Right lobe of liver (tissue), 4 donors: ENCODE data around the gene RALGAPA2.

Experiments
- POLR2A ChIP-seq: fragments of 450-650 bp; IDR thresholded peaks from one replicate; pipeline ENCODE4 v1.6.1; 2017; ENCODE audit warnings: antibody characterized with exemption, mild to moderate bottlenecking
- TF ChIP-seq, protein P1 (sequence below), 4 donors: fragments of 200-600 bp in 3 of 4; fragments of 450-650 bp in 1 of 4; IDR thresholded peaks; one replicate each; pipeline versions ENCODE4 v1.5.1 to v1.8.0; 2016 to 2022; ENCODE audit warnings: antibody characterized with exemption in 4 of 4, mild to moderate bottlenecking in 2 of 4
- donor health status: DM: no; HTN: no; CAD: no.
- donor health status: DM: no; HTN: no; CAD: no.
- donor health status: DM: no; HTN: yes; CAD: no.

DNA sequence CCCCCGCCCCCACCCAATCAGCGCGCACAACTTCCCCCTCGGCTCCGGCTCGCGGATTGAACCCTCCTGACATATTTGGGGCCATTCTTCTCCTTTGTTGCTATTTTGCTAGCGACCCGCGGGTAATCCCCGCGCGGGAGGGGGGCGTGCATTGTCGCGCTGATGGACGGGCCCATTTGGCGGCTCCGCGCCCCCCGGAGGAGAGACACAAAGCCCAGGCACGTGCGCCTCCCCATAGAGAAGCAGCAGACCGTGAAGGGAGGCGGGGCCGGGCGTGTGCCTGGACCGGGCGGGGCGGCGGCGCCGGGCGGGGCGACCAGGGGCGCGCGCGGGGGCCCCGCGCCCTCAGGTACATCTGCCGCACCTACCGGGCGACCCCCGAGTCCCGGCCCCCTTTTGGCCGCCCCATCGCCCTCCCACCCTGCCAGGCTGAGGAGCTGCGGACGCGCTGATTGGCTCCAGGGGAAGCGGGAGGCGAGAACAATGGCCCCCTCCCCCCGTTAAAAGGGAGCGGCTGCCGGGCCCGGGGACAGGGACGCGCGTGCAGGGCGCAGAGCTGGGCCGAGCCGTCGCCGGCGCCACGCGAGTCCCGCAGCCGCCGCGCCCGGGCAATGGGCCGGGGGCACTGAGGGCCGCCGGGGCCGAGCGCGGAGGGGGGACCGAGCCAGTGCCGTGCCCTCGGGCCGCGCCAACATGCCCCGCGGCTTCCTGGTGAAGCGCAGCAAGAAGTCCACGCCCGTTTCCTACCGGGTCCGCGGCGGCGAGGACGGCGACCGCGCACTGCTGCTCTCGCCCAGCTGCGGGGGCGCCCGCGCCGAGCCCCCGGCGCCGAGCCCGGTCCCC is 344.6 kb downstream of the RALGAPA2 start, which contains the start of gene INSM1:
- TF ChIP-seq, protein P1, sequence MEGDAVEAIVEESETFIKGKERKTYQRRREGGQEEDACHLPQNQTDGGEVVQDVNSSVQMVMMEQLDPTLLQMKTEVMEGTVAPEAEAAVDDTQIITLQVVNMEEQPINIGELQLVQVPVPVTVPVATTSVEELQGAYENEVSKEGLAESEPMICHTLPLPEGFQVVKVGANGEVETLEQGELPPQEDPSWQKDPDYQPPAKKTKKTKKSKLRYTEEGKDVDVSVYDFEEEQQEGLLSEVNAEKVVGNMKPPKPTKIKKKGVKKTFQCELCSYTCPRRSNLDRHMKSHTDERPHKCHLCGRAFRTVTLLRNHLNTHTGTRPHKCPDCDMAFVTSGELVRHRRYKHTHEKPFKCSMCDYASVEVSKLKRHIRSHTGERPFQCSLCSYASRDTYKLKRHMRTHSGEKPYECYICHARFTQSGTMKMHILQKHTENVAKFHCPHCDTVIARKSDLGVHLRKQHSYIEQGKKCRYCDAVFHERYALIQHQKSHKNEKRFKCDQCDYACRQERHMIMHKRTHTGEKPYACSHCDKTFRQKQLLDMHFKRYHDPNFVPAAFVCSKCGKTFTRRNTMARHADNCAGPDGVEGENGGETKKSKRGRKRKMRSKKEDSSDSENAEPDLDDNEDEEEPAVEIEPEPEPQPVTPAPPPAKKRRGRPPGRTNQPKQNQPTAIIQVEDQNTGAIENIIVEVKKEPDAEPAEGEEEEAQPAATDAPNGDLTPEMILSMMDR (IDR thresholded peaks at IDR 0.05), result no peak
- TF ChIP-seq POLR2A, result no peak
